Spleen (tissue), 7 donors: ENCODE data around the gene GSG1L2.

ENCODE experiments used
- CTCF ChIP-seq, 11 experiments: fragments of 200-600 bp in 7 of 11; fragments of 450-650 bp in 4 of 11; sonication (generic) in 4 of 11; IDR thresholded peaks in 8 of 11; conservative IDR thresholded peaks in 3 of 11; 1 replicate in 7 of 11; 2 replicates in 4 of 11; pipeline versions ENCODE4 v1.4.0 to v1.8.0; 2016 to 2021; ENCODE audit warnings: antibody characterized with exemption in 11 of 11, inconsistent platforms in 4 of 11, mild to moderate bottlenecking in 1 of 11
- POLR2A ChIP-seq, 3 donors: fragments of 450-650 bp; IDR thresholded peaks; one replicate each; pipeline ENCODE4 v1.5.1; 2017; ENCODE audit warnings: antibody characterized with exemption in 3 of 3, mild to moderate bottlenecking in 1 of 3
- POLR2AphosphoS5 ChIP-seq, 3 donors: sonication (generic); formaldehyde crosslinking; IDR thresholded peaks; one replicate each; pipeline ENCODE4 v1.5.1; 2017; ENCODE audit warnings: antibody characterized with exemption in 3 of 3
- donor health status: DM: no; HTN: no; CAD: no; lungs with moderate emphysema.
- donor health status: DM: no; HTN: no; CAD: no.
- donor health status: DM: no; HTN: no; CAD: no.

GRCh38 chr17:9788601-9789000, 33.3 kb downstream of the GSG1L2 start:
- TF ChIP-seq CTCF (IDR thresholded peaks at IDR 0.05 in 8 of 11, conservative IDR thresholded peaks at IDR 0.05 in 3 of 11) (no peak), POLR2A (IDR thresholded peaks at IDR 0.05) (no peak), POLR2AphosphoS5 (IDR thresholded peaks at IDR 0.05) (no peak)
